Retinal pigment epithelial cell (primary cell): Measurements from ENCODE around the gene ST7.

Source experiments
- DNase-seq: peaks from one replicate; pipeline ENCODE4 v3.0.0-alpha.2; 2010; ENCODE audit warnings: low read depth
- H3K4me3 ChIP-seq: 2 replicates; pipeline ENCODE4 v1.5.1; 2011; ENCODE audit warnings: mild to moderate bottlenecking, low read length, control low read depth, moderate library complexity
- CTCF ChIP-seq: conservative IDR thresholded peaks from 2 replicates; pipeline ENCODE4 v1.5.1; 2011; ENCODE audit warnings: low read depth, low read length, control low read depth, inconsistent platforms

The ST7 gene

GRCh38 chr7:117148971-117149370 lies 195.7 kb downstream of the ST7 start:
- H3K4me3 ChIP-seq: no peak overlapping the region
- TF ChIP-seq CTCF: no peak
- DNase-seq: no peak

- no peak overlapping the region for H3K4me3 ChIP-seq
- DNase-seq: no peak
- TF ChIP-seq CTCF: no peak
Observed at GRCh38 chr7:117149692-117150091, 196.4 kb downstream of the ST7 start.

GRCh38 chr7:117152213-117153007 lies 199.1 kb downstream of the ST7 start:
- no peak for DNase-seq
- no peak overlapping the region for H3K4me3 ChIP-seq
- no peak for TF ChIP-seq CTCF

GRCh38 chr7:117153016-117153545 lies 199.8 kb downstream of the ST7 start:
- DNase-seq: no peak
- TF ChIP-seq CTCF: no peak
- no peak overlapping the region for H3K4me3 ChIP-seq

- DNase-seq: no peak
- TF ChIP-seq CTCF: no peak
Observed at GRCh38 chr7:117154721-117155120, 201.4 kb downstream of the ST7 start.

GRCh38 chr7:117155694-117156093 lies 202.4 kb downstream of the ST7 start:
- TF ChIP-seq CTCF: no peak
- DNase-seq: no peak

More at GRCh38 chr7:117154721-117155120, 201.4 kb downstream of the ST7 start:
- no peak overlapping the region for H3K4me3 ChIP-seq

More at GRCh38 chr7:117155694-117156093, 202.4 kb downstream of the ST7 start:
- no peak overlapping the region for H3K4me3 ChIP-seq
